Karpas-422 (cell line): ENCODE results near the gene FRMD3. TPM values are rescaled to one million over a fixed set of nuclear protein-coding genes. Genes with fewer than 3 reads are reported as not detected.

ENCODE experiments used
- DNase-seq: peaks from one replicate; pipeline ENCODE4 v3.0.0-alpha.2; 2015
- H2AFZ ChIP-seq: fragments of 200-600 bp; sonication (generic); 2 replicates; pipeline ENCODE4 v1.6.1; 2014; ENCODE audit warnings: antibody characterized with exemption, low read length, mixed read lengths
- H3K27ac ChIP-seq: fragments of 200-600 bp; sonication (generic); 2 replicates; pipeline ENCODE4 v1.5.1; 2014; ENCODE audit warnings: mild to moderate bottlenecking, low read length, moderate library complexity
- H3K27me3 ChIP-seq: fragments of 200-600 bp; sonication (generic); 2 replicates; pipeline ENCODE4 v1.6.1; 2014; ENCODE audit warnings: low read length, mixed read lengths
- H3K36me3 ChIP-seq: fragments of 200-600 bp; sonication (generic); 2 replicates; pipeline ENCODE4 v1.6.1; 2014; ENCODE audit warnings: low read length, mixed read lengths; ENCODE audit not compliant: insufficient read depth
- H3K4me1 ChIP-seq: fragments of 200-600 bp; sonication (generic); 2 replicates; pipeline ENCODE4 v1.6.1; 2014; ENCODE audit warnings: mild to moderate bottlenecking, low read length, mixed read lengths
- H3K4me2 ChIP-seq: fragments of 200-600 bp; sonication (generic); 2 replicates; pipeline ENCODE4 v1.6.1; 2014; ENCODE audit warnings: low read length, low read depth, mild to moderate bottlenecking; ENCODE audit not compliant: poor library complexity, severe bottlenecking
- H3K4me3 ChIP-seq: fragments of 200-600 bp; sonication (generic); 2 replicates; pipeline ENCODE4 v1.5.1; 2014; ENCODE audit warnings: mild to moderate bottlenecking, antibody characterized with exemption, low read length, mixed read lengths
- H3K79me2 ChIP-seq: fragments of 200-600 bp; sonication (generic); 2 replicates; pipeline ENCODE4 v1.6.1; 2014; ENCODE audit warnings: mild to moderate bottlenecking, low read length, mixed read lengths
- H3K9ac ChIP-seq: fragments of 200-600 bp; sonication (generic); 2 replicates; pipeline ENCODE4 v1.6.0; 2014; ENCODE audit warnings: low read length
- H3K9me2 ChIP-seq: fragments of 200-600 bp; sonication (generic), shearing (Covaris generic); replicated peaks from 2 replicates; pipeline ENCODE4 v1.6.0; 2014; ENCODE audit warnings: mild to moderate bottlenecking, low read length, moderate library complexity; ENCODE audit not compliant: insufficient read depth
- H3K9me3 ChIP-seq: fragments of 300-700, 200-600 bp; sonication (generic); 2 replicates; pipeline ENCODE4 v1.6.1; 2014; ENCODE audit warnings: low read length, mixed read lengths
- H4K20me1 ChIP-seq: fragments of 200-600 bp; sonication (generic); 2 replicates; pipeline ENCODE4 v1.6.1; 2014; ENCODE audit warnings: mild to moderate bottlenecking, antibody characterized with exemption, low read length, low read depth; ENCODE audit not compliant: insufficient read depth
- total RNA-seq: library from RNA; depleted of rRNA; stranded (reverse); fragments of >200 nt; shearing (Covaris generic); gene quantifications from 2 replicates; pipeline ENCODE4 v1.2.3, GENCODE V29; 2014; ENCODE audit warnings: low replicate concordance

FRMD3 gene
- total RNA-seq, 1 experiment from 2014 or later = not detected

DNA sequence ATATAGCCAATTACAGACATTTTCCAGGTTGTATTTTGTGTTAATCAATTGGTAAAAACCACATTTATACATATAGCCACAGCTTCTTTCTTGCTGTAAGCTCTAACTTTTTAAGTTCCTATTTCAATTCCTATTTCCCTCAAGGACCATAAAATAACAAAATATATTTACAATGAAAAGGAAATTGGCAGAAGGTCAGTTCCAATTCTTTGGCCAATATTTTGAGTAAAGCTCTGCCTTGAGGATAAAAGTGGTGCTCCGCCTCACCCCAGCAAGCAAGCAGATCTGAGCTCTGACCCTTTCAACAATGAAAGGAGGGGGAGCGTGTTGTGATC, 271.9 kb downstream of the FRMD3 start:
- Histone ChIP-seq H3K4me2 (no peak overlapping the region), H3K9me2 (no peaks in the 10 kb centered on the region), H3K4me1 (no peaks in the 10 kb centered on the region), H3K4me3 (no peak overlapping the region), H3K79me2 (no peaks in the 10 kb centered on the region), H3K27me3 (no peaks in the 10 kb centered on the region), H3K9ac (no peak overlapping the region), H4K20me1 (no peaks in the 10 kb centered on the region), H3K27ac (no peak overlapping the region), H3K9me3 (no peaks in the 10 kb centered on the region), H3K36me3 (no peaks in the 10 kb centered on the region), H2AFZ (no peak overlapping the region)
- DNase-seq = no peak

DNA sequence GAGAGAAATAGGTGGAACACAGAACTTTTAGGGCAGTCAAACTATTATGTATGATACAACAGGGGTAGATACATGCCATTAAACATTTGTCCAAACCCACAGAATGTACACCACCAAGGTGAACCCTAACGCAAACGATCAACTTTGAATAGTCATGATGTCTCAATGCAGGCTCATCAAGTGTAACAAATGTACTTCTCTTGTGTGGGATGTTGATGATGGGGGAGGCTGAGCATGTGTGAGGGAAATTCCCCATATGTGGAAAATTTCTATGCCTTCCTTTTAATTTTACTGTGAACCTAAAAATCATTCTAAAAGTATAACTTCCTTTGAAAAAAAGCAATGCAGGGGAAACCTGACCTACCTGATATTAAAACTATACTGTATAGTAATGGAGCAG, 273.9 kb downstream of the FRMD3 start:
- H3K9me2 ChIP-seq = no peaks in the 10 kb centered on the region
- DNase-seq = no peak
- H4K20me1 ChIP-seq = no peaks in the 10 kb centered on the region
- H3K9me3 ChIP-seq = no peaks in the 10 kb centered on the region
- H2AFZ ChIP-seq = no peak overlapping the region
- H3K27me3 ChIP-seq = no peaks in the 10 kb centered on the region
- H3K36me3 ChIP-seq = no peaks in the 10 kb centered on the region
- H3K9ac ChIP-seq = no peak overlapping the region
- H3K4me1 ChIP-seq = no peaks in the 10 kb centered on the region
- H3K4me3 ChIP-seq = no peak overlapping the region
- H3K4me2 ChIP-seq = no peak overlapping the region
- H3K79me2 ChIP-seq = no peaks in the 10 kb centered on the region
- no peak overlapping the region for H3K27ac ChIP-seq

DNA sequence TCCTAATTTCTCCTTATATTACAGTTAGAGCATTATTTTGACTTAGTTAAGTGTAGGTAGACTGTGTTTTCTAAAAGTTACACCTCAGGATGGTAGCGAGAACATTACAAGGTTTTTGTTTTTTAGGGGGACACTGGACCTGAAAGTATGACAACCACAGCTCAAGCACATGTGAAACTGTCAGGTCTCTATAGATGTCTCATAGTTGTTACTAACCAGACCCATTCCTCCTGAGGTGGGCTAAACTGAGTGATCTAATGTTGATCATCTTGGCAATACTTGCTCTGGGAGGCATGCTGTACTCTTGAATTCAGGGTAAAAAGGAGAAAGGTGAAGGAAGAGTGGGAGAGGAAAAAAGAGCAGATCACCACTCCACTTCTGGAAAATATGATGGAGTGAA, 278.6 kb downstream of the FRMD3 start:
- Histone ChIP-seq H3K4me3 (no peak overlapping the region), H3K36me3 (no peaks in the 10 kb centered on the region), H3K9me2 (no peaks in the 10 kb centered on the region), H3K79me2 (no peaks in the 10 kb centered on the region), H3K9me3 (no peaks in the 10 kb centered on the region), H3K27ac (no peak overlapping the region), H2AFZ (no peak overlapping the region), H4K20me1 (no peaks in the 10 kb centered on the region), H3K4me2 (no peak overlapping the region), H3K27me3 (no peaks in the 10 kb centered on the region), H3K4me1 (no peaks in the 10 kb centered on the region), H3K9ac (no peak overlapping the region)
- no peak for DNase-seq

DNA sequence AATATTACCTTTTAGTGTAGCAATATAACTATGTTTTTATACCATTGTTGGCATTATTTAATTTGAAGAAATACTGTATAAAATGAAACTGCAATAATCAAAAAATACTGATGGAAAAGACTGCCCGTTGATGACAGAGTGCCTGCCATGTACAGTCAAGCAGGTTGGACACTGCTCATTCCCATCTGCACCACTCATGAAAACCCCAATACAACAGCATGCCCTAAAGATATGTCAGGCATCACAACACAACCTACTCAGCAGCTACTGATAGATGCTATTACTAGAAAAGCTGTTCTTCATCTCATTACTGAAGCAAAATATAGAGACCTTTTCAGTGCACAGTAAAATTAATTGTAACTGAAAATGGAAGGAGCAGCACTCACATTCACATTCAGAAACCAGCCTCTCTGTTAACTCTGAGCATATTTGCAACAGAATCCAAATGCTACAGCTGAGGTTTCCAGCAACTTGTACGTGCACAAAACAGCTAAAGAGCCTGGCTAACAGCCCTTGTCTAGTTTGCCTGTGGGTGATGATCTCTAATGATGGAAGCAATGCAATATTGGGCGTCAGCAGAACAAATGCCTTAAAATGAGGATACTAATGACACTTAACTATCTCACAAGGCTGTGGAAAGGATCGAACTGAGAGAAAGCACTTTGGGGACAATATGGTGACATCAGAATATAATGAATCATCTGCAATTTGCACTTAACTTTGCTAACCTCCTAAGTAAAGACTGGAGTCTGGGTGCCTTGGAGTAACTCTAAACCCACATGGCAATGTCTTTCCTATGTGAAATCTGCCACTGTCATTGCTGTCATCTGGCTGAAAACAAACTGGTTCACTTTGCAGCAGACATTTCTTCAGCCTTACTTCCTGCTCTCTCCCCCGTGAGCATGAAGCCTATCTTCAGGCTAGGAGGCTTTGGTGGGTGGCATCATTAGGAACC, 280.0 kb downstream of the FRMD3 start:
- Histone ChIP-seq H3K9ac (no peak overlapping the region), H3K27me3 (no peaks in the 10 kb centered on the region), H3K4me2 (no peak overlapping the region), H3K9me3 (no peaks in the 10 kb centered on the region), H2AFZ (no peak overlapping the region), H3K79me2 (no peaks in the 10 kb centered on the region), H4K20me1 (no peaks in the 10 kb centered on the region), H3K4me3 (no peak overlapping the region), H3K9me2 (no peaks in the 10 kb centered on the region), H3K36me3 (no peaks in the 10 kb centered on the region), H3K4me1 (no peaks in the 10 kb centered on the region), H3K27ac (no peak overlapping the region)
- no peak for DNase-seq

DNA sequence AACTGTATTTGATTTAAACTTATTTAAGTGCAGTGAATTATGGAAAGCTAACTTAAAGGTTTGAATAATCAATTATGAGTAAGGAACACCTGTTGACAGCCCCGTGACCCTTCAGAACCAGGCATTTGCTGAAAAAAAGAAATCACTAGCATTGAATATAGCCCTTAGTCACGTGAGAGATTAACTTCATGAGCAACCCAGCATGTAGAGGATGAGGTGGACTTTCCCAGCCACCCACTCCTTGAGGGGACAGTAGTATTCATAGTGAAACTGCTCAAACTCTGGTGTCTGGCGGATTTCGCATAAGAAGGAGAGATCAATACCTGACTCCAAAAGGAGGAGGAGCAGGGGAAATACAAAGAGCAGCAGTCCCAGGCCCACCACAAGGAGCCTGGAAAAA, 290.5 kb downstream of the FRMD3 start:
- H3K4me3 ChIP-seq = no peak overlapping the region
- H3K4me1 ChIP-seq = no peaks in the 10 kb centered on the region

DNA sequence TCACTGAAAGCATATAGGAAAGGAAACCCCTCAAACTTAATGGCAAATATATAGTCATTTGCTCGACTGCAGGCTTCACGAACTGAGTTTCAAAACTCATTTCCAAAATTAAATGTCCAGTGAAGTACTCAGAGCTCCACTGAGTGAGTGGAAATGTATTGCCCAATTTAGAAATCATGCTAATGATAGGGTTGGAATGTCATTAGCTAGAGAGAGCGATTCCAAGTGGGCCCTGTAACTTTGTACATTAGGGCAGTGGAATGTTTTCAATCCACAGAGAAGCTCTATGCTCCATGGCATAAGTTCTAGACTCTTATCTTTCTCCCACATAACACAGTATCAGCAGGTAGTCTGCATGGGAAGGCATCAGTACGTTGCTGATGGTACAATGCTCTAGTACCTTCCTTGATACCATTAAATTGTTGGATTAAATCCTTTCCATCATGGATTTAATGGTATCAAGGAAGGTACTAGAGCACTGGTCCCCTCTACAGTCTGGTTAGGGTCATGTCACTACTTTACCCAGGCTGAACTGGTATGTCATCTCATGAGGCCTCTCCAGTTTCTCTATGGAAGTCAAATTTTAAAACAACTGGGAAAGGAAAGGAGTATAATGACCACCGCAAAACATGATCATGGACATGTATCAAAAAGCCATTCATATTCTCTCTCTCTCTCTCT, 292.1 kb downstream of the FRMD3 start:
- no peaks in the 10 kb centered on the region for H3K9me3 ChIP-seq
- H3K9ac ChIP-seq = no peak overlapping the region
- no peaks in the 10 kb centered on the region for H3K9me2 ChIP-seq
- DNase-seq = no peak
- H3K36me3 ChIP-seq = no peaks in the 10 kb centered on the region
- no peak overlapping the region for H2AFZ ChIP-seq
- H3K27ac ChIP-seq = no peak overlapping the region
- H3K4me3 ChIP-seq = no peak overlapping the region
- H3K27me3 ChIP-seq = no peaks in the 10 kb centered on the region
- no peaks in the 10 kb centered on the region for H3K79me2 ChIP-seq
- H4K20me1 ChIP-seq = no peaks in the 10 kb centered on the region
- H3K4me2 ChIP-seq = no peak overlapping the region
- H3K4me1 ChIP-seq = no peaks in the 10 kb centered on the region

More for the DNA sequence above, 290.5 kb downstream of the FRMD3 start:
- Histone ChIP-seq H3K9me3 (no peaks in the 10 kb centered on the region; the same call in 1 of the 2 replicates), H3K9me2 (no peaks in the 10 kb centered on the region), H3K9ac (no peak overlapping the region), H3K4me2 (no peak overlapping the region), H3K36me3 (no peaks in the 10 kb centered on the region), H3K79me2 (no peaks in the 10 kb centered on the region), H3K27ac (no peak overlapping the region), H4K20me1 (no peaks in the 10 kb centered on the region), H3K27me3 (no peaks in the 10 kb centered on the region), H2AFZ (no peak overlapping the region)
- no peak for DNase-seq

DNA sequence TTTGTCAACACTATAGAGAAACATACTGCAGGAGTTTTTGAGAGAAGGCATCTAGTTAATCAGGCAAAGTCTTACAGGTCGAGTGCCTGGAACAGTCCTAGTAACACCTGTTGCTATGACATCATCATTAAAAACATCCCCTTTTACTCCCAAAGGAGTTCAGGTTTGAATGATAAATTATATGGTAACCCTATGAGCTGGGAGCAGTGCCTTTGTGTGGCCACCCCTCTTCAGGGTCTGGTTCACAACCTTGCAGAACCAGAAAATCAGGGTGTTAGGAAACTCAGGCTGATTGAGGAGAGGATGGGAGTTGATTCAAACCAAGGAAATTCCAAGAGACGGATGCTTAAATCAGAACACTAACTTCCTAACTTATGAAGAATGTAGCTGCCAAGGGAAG, 296.1 kb downstream of the FRMD3 start:
- H3K27ac ChIP-seq = no peak overlapping the region
- no peak overlapping the region for H2AFZ ChIP-seq
- H3K9me3 ChIP-seq = no peaks in the 10 kb centered on the region
- no peaks in the 10 kb centered on the region for H3K9me2 ChIP-seq
- H3K4me1 ChIP-seq = no peaks in the 10 kb centered on the region
- DNase-seq = no peak
- no peaks in the 10 kb centered on the region for H3K27me3 ChIP-seq
- H3K4me3 ChIP-seq = no peak overlapping the region
- H4K20me1 ChIP-seq = no peaks in the 10 kb centered on the region
- H3K36me3 ChIP-seq = no peaks in the 10 kb centered on the region
- no peak overlapping the region for H3K9ac ChIP-seq
- H3K4me2 ChIP-seq = no peak overlapping the region
- no peaks in the 10 kb centered on the region for H3K79me2 ChIP-seq

DNA sequence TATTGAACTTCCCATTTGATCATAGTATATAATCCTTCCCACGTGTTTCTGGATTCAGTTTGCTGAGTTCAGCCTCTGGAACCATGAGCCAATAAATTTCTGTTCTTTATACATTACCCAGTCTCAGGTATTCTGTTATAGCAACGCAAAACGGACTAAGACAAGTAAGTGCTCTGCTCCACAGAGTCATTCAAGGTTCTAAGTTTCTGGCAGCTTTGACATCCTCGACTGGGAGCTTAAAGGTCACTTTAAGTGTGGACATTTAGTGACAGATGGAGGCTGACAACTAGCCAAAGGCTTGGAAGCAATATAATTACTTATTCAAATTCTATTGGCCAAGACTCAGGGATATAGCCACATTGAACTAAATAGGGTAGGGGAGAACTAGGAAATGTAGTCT, 297.5 kb downstream of the FRMD3 start:
- Histone ChIP-seq H3K79me2 (no peaks in the 10 kb centered on the region), H3K36me3 (no peaks in the 10 kb centered on the region)

More for the DNA sequence above, 297.5 kb downstream of the FRMD3 start:
- no peak overlapping the region for H3K4me2 ChIP-seq
- H3K27me3 ChIP-seq = no peaks in the 10 kb centered on the region
- no peak overlapping the region for H3K9ac ChIP-seq
- H3K9me3 ChIP-seq = no peaks in the 10 kb centered on the region
- H2AFZ ChIP-seq = no peak overlapping the region
- H4K20me1 ChIP-seq = no peaks in the 10 kb centered on the region
- no peak overlapping the region for H3K4me3 ChIP-seq
- no peak for DNase-seq
- H3K4me1 ChIP-seq = no peaks in the 10 kb centered on the region
- no peak overlapping the region for H3K27ac ChIP-seq
- no peaks in the 10 kb centered on the region for H3K9me2 ChIP-seq
